Prostate gland (tissue), 2 donors: ENCODE results near the gene VGF.

Experiments
- POLR2A ChIP-seq: fragments of 450-650 bp; IDR thresholded peaks from one replicate; pipeline ENCODE4 v1.6.1; 2016; ENCODE audit warnings: antibody characterized with exemption, mild to moderate bottlenecking
- POLR2AphosphoS5 ChIP-seq: sonication (generic); formaldehyde crosslinking; IDR thresholded peaks from one replicate; pipeline ENCODE4 v1.6.1; 2017; ENCODE audit warnings: antibody characterized with exemption
- TF ChIP-seq, protein P1 (sequence below), 4 experiments: fragments of 200-600 bp in 2 of 4; fragments of 450-650 bp in 2 of 4; sonication (generic) in 2 of 4; IDR thresholded peaks; 1 replicate in 3 of 4; 2 replicates in 1 of 4; pipeline ENCODE4 v1.5.1; 2016 to 2019; ENCODE audit warnings: antibody characterized with exemption in 4 of 4, mild to moderate bottlenecking in 2 of 4, moderate library complexity in 2 of 4

DNA sequence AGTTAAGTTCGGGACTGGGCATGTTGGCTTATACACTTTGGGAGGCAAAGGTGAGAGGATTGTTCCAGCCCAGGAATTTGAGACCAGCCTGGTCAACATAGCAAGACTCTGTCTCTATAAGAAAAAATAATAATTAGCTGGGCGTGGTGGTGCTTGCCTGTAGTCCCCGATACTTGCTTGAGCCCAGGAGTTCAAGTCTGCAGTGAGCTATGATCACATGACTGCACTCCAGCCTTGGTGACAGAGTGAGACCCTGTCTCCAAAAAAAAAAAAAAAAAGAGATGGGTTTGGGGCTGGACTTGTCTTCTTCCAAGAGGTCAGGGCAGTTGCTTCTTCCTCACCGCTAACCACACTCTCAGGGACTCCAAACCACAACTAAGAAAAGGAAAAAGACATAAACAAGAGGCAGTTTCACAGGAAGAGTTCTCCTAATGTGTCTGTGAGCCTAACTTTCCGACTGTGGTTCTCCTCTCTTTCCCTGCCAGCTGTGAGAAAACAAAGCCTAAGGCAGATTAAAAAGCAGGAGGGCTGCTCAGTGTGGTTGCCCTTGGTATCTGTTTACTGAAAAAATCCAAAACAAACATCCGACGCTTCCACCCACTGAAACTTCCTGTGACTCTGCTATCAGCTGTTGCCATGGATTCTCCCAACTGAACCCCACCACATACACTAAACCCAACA lies 40.9 kb downstream of the VGF start:
- TF ChIP-seq, protein P1, sequence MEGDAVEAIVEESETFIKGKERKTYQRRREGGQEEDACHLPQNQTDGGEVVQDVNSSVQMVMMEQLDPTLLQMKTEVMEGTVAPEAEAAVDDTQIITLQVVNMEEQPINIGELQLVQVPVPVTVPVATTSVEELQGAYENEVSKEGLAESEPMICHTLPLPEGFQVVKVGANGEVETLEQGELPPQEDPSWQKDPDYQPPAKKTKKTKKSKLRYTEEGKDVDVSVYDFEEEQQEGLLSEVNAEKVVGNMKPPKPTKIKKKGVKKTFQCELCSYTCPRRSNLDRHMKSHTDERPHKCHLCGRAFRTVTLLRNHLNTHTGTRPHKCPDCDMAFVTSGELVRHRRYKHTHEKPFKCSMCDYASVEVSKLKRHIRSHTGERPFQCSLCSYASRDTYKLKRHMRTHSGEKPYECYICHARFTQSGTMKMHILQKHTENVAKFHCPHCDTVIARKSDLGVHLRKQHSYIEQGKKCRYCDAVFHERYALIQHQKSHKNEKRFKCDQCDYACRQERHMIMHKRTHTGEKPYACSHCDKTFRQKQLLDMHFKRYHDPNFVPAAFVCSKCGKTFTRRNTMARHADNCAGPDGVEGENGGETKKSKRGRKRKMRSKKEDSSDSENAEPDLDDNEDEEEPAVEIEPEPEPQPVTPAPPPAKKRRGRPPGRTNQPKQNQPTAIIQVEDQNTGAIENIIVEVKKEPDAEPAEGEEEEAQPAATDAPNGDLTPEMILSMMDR (IDR thresholded peaks at IDR 0.05), result no peak
- TF ChIP-seq POLR2AphosphoS5, result no peak
- TF ChIP-seq POLR2A, result no peak
